HG02973 (cell line): ENCODE data around the gene PARP1.
"Not testable (repeated sequence)": the region's sequence is repeated elsewhere in the genome, so short reads cannot be mapped to it uniquely, and the experiment has no call there.

Experiments used
- ATAC-seq: cut with Tn5 transposase; IDR thresholded peaks from one replicate; pipeline ENCODE4 v1.9.1; 2021; ENCODE audit warnings: moderate library complexity; ENCODE audit not compliant: unreplicated experiment

The PARP1 gene

DNA sequence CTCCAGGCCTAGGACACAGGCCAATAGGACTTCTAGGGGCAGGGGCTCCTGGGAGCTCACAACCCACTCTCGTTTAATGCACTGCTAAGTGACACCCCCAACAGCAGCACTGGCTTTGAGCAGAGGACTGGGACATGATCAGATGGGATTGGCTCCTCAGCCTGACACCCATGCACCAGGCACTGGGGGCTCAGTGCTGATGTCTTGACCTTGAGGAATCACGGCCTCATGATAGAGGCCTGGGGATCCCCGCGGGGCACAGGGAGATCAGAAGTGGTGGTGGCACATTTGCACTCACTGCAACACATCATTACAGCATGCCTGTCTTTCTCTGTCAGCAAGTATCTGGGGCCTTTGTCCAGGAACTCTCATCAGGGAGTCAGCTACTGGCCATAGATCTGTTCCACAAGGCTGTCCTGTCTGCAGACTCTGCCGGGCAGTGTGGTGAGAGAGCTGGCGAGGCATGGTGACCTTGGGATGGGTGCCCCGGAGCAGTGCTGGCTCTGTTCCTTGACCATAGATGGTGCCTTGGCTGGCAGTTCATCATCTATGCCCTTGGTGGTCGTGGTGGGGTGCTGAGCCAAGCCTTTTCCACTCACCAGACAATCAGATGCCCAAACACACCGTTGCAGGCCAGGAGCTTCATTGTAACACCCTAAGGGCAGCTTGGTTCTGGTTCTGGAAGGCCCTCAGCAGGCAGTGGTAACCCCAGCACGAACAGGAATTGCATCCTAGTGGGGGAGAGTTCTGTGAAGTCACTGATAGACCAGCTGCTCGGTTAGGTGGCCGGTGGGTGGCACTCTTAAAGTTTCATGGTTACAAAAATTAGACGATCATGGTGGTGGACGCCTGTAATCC is 22.2 kb upstream of the PARP1 start:
- no peak for ATAC-seq

DNA sequence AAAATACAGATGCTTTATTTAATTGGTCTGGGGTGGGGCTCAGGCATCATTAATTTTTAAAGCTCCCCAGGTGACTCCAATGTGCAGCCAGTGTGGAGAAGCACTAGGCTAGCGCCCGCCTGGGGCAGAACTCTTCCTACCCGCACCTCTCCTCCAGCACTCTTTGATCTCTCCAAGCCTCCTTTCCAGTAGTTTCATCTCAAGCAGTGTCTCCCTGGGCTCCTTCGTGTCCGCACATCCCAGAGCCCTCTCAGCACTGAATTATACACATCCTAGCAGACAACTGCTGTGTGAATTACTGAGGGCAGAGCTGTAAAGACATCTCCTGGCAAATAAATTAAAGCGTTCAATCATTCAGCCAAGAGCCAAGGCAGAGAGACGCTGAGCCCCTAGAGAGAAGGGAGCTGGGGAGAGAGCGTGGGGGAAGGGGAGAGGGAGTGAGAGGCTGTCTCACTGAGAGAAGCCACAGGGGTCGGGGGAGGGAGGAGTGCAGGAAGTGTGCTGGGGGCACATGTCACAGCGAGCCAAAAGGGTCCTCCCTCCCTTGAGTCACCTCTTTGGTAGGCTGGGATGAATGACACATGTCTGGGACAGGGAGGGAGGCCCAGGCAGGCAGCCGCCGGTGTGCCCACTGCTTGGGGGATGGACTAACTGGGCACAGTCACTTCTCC is 21.0 kb upstream of the PARP1 start:
- no peak for ATAC-seq

DNA sequence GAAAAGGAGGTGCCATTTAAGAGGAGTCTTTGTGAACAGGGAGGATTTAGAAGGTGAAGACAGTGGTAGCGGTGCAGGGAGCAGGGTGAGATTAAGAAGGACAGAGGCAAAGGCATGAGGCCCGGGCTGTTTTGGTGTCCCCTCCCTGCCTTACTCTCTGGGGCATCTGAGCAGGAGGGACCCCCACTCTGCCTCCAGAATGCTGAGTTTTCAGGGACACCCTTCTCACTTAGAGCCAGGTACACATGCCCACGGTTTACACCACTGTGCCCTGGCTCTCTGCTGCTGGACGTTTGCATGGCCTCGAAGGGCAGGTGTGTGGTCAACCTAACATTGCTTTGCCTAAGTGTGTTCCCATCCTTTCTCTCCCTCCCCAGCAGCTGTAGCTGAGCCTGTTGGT is 20.5 kb upstream of the PARP1 start:
- no peak for ATAC-seq

DNA sequence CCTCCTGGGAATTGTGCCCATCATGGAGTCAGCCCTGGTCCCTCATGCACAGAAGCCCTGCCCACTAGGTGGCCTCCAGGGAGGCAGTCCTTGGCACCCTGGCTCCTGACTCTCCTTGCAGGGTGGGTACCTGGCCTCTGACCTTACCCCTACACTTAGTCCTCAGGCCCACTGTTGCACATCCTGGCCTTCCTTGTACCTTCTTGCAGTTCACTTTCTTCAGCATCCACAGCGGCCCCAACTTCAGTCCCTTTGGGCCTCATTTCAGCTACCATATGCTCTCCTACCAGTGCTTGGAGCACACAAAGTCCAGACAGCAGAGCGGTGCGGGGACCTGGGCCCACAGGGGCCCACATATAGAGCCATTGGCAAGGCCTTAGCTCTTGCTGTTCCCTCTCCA is 19.2 kb upstream of the PARP1 start:
- no peak for ATAC-seq

DNA sequence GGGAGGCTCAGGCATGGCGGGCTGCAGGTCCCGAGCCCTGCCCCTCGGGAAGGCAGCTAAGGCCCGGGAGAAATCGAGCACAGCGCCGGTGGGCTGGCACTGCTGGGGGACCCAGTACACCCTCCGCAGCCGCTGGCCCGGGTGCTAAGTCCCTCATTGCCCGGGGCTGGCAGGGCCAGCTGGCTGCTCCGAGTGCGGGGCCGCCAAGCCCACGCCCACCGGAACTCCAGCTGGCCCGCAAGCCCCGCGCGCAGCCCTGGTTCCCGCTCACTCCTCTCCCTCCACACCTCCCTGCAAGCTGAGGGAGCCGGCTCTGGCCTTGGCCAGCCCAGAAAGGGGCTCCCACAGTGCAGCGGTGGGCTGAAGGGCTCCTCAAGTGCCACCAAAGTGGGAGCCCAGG is 18.5 kb upstream of the PARP1 start:
- ATAC-seq = not testable (repeated sequence)

DNA sequence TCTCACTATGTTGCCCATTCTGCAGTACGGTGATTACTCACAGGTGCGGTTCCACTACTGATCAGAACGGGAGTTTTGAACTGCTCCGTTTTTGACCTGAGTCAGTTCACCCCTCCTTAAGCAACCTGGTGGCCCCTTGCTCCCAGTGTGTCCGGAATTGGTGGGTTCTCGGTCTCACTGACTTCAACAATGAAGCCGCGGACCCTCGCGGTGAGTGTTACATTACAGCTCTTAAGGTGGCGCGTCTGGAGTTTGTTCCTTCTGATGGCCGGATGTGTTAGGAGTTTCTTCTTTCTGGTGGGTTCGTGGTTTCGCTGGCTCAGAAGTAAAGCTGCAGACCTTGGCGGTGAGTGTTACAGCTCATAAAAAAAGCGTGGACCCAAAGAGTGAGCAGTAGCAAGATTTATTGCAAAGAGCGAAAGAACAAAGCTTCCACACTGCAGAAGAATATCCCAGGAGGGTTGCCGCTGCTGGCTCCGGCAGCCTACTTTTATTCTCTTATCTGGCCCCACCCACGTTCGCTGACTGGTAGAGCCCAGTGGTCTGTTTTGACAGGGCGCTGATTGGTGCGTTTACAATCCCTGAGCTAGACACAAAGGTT is 17.6 kb upstream of the PARP1 start:
- ATAC-seq = no peak

DNA sequence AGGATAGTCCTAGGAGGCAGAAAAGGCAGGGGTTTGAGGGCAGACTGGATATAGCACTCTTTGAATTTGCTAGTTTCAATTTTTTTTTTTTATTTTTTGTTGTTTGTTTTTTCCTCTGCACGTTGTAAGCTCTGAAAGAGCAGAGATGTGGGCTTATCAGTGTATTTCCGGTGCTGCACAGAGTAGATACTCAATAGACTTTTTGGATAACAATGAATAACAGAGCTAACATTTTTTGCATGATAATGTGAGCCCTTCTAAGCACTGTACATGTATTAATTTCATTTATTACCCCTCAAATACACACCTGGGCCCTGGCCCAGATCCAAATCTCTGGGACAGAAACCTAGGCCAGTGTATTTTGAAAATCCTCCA is 17.1 kb upstream of the PARP1 start:
- ATAC-seq = no peak

DNA sequence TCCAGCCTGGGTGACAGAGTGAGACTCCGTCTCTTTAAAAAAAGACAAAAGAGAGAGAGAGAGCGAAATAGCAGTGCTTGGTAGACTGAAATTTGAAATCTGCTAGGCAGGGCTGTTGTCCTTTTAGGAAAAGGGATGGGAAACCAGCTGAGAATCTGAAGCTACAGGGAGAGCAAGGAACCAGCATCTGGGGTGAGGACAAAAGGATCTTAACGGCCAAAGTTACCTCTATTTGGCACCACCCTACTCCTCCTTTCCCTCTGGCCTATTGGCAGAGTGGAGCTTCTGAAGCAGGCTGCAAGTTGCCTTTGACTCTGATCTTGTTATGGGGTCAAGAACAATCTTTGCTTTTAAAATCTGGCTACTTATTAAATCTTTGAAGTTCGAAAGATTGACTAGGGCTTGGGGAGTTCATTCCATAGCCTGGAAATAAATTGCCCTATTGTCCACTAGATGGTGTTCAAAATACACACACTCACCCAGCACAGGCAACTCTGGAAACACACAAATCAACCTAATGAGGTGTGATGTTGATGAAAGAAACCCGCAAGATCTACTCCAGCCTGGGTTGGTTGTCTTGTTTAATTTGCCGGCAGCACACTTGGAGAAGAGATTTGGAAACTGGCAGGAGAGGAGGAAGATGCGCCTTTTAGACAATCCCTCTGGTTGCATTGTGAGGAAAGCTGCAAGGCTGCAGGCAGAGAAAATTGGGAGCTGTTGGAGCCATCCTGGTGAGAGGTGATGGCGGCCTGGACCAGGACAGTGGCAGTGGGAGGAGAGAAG is 16.5 kb upstream of the PARP1 start:
- ATAC-seq = no peak

DNA sequence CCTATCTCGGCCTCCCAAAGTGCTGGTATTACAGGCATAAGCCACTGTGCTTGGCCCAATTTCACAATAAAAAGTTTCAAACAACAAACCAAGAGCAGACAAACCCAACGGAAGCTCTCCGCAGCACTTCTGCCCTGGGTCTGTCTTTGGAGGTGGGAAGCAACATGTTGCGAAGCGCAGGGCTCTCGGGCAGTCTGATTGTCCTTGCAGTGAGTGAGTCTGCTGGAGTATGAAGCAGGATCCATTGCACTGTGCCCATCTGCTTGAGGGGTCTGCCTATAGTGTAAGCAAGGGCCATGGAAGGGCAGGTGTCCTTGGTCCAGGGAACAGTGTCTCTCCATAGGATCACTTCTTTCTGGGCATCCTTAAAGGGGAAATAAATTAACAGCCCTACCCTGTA is 14.6 kb upstream of the PARP1 start:
- no peak for ATAC-seq

DNA sequence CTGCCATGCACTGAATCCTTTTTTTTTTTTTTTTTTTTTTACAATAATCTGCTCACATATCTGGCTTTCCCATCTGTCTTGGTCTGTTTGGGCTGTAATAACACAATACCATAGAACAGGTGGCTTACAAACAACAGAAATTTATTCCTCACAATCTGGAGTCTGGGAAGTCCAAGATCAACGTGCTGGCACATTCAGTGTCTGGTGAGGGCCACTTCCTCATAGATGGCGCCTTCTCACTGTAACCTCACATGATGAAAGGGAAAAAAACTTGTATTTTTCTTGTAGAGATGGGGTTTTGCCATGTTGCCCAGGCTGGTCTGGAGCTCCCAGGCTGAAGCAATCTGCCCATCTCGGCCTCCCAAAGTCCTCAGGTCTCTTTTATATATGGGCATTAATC is 13.0 kb upstream of the PARP1 start:
- ATAC-seq = no peak

DNA sequence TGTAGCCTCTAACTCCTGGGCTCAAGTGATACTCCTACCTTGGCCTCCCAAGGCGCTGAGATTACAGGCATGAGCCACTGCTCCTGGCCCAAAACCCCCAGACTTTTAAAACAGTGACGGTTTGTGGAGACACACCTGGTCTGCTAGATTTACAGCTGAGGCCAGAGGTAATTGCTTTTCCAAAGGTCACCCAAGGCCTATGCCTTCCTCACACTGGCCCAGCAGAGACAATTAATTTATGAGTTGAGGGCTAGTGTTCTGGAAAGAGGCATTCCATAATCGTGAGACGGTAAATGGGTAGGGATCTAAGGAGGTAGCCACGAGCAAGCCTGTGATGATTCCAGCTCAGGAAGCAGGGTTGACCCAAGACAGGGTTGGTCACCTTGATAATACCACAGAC is 12.4 kb upstream of the PARP1 start:
- ATAC-seq = no peak

DNA sequence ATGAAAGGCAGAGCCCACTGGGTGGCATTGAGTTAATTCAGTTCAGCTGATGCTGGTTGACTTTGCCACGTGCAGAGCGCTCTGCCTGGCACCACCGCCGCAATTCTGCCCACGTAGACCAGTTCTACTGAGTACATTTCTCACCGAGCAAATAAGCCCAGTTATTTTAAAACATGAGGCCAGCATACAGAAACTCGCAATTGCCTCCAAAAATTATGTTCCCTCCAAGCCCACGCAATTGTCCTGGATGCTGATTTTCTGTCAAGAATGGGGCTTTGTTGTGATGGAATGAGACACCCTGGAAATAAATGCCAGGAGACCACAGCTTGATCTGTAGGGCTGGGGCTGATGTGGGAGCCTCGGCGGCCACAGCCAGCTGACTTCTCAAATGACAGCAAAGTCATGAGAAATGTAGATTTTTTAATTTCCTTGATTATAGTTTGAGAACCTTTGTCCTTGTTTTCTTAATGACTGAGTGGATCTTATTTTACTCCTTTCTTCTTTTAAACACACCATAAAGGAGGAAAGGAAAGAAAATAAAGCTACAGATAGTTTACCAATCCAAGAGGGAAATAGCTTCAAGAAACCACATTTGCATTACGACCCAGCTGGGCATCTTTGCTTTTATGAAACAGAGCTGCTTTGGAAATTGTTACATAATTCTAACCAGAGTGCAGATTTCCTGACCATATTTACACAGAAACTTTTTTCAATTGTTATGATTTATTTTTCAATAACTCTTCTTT is 11.6 kb upstream of the PARP1 start:
- ATAC-seq = no peak

DNA sequence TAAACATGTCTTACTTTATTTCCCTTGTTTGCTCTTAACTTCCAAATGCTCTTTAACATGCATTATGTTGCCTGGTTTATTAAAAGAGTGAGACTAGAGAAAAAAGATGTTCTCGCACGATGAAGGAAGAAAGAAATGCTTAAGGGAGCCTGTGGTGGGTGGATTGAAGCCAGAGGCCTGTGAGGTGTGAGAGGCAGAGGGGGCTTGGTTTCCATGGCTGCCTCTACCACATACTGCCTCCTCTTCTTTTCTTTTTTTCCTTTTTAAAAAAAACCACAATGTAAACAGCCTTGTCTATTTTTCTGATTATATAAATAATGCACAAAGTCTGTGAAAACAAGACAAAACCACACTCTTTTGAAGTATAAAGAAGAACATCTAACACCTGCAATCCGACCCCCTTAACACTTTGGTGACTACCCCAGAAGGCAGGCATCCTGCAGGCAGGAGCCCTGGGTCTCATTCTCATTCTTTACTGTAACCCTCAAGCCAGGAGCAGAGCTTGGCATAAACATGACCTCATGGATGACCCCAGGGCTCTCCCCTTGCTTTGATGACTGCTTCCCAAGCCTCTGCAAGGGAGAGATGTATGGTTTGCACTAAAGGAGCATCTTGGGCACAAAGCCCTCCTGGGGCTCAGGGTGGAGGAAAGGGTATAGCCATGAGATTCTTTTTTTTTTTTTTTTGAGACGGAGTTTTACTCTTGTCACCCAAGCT is 10.1 kb upstream of the PARP1 start:
- ATAC-seq = no peak

DNA sequence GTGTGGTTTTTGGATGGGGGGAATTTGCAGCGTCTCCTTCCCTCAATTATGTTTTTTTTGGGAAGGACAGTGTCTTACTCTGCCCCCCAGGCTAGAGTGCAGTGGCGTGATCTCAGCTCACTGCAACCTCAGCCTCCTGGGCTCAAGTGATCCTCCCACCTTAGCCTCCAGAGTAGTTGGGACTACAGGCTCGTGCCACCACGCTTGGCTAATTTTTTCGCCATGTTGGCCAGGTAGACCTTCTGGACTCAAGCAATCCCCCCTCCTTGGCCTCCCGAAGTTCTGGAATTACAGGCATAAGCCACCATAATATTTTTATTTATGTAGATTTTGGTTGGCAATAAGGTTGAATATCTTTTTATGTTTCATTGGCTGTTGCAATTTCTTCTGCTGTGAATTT is 9.5 kb upstream of the PARP1 start:
- no peak for ATAC-seq

DNA sequence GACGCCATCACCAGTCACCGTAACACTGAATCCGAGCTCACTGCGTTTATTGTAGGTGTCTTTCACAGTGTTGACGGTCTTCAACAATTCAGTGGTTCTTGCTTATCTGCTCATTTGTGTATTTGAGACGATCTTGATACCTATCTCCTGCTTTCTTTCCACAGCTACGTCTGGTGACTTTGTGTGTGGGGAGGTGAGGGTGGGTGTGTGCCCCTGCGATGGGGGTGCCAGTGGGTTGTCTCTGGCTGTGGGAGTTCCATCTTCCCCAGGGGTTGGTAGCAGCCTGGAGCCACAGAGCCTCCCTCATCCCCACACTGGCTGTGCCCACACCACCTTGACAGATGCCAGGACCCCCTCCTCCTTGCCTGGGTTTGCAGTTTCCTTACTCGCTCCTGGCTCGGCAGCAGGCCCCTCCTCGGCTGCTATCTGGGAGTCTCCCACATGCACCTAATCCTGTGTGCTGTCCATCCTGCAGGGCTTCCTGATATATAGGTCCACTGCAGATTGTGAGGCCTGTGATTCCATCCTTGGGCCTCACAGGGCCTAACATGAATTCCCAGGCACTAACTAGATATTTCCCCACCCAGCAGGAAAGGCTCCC is 6.3 kb upstream of the PARP1 start:
- no peak for ATAC-seq

DNA sequence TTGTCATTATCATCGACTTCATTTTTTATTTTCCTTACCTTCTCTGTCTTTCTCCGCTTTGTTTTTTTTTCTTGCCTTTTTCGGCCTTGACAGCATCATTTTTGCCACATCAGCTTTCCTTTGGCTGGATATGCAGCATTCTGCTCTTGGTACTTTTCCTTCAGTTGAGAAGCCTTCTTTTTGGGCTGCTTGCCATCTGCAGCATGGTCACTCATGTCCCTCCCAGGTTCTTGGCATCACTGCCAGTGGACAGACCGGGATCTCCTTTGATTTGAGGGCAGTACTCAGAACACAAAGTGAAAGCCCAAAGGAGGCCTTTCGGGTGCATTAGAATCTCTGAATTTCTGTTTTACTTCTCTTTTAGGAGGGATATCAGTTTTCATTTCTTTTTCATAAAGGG is 3.7 kb upstream of the PARP1 start:
- ATAC-seq = no peak

DNA sequence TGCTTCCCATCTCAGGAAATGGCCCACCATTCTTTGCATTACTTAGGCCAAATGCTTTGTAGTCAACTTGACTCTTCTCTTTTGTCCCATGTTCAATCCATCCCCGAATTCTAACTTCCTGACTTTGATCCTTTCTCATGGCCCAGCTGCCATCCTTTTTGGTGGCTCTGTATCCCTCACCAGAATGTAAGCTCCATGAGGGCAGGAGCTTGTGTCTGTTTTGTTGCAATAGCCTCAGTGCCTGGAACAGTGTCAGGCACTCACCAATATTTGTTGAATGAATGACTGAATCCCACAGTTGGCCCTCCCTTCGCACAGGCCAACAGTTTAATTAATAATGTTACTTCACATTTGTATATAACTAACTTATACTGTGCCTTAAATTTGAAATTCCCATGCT is 3.1 kb upstream of the PARP1 start:
- ATAC-seq = no peak

DNA sequence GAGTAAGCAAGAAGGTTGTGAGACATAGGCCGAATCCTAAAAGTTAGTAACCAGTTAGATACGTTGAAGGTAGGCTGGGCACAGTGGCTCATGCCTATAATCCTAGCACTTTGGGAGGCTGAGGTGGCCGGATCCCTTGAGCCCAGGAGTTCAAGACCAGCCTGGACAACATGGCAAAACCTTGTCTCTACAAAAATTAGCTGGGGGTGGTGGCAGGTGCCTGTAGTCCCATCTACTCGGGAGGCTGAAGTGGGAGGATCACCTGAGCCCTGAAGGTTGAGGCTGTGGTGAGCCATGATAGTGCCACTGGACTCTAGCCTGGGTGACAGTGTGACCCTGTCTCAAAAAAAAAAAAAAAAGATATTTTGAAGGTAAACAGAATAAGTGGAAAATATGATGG is 1.5 kb upstream of the PARP1 start:
- ATAC-seq = no peak

DNA sequence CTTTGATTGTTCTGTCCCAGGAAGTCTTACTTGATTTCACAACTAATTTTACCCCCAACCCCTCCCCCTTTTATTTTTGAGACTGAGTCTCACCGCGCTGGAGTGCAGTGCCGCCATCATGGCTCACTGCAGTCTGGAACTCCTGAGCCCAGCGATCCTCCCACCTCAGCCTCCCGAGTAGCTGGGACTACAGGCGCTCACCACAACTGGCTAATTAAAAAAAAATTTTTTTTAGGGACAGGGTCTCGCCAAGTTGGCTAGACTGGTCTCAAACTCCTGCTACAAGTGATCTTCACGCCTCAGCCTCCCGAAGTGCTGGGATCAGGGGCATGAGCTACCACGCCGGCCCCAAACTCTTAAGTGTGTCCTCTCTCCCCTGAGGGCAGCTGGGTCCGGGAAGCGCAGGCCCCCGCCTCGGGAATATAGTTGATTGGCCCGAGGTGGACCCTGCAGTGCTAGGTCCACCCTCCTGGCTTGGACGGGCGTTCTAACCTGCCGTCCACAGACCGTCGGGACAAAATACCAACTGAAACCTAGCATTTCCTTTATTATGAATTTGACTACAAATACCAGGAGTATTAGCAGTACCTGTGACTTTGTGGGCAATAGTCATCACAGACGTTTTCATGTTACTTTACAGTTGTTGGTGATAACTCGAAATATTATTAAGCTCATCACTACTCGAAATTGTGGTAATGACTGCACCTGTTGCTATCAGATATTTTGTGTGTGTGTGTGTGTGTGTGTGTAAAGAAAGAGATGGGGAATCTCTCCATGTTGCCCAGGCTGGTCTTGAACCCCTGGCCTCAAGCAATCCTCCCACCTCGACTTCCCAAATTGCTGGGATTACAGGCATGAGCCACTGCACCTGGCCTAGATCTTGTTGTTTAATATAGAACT is 642 bp upstream of the PARP1 start:
- no peak for ATAC-seq
